Gastroesophageal sphincter (tissue), 4 donors: ENCODE data around the gene XPO6. TPM values are rescaled to one million over a fixed set of nuclear protein-coding genes. Genes with fewer than 3 reads are reported as not detected.

Experiments
- ATAC-seq: fragments of 150-250 bp; one replicate; pipeline ENCODE4 v1.9.1; 2016; ENCODE audit warnings: mild to moderate bottlenecking, moderate library complexity
- H3K27ac ChIP-seq, 4 donors: fragments of 200-600 bp; sonication (generic) in 3 of 4; 1 replicate in 3 of 4; 2 replicates in 1 of 4; pipeline ENCODE4 v1.5.1; 2016 to 2019
- H3K27me3 ChIP-seq: fragments of 200-600 bp; sonication (generic); one replicate; pipeline ENCODE4 v1.5.1; 2019
- H3K36me3 ChIP-seq, 2 donors: fragments of 200-600 bp; sonication (generic); one replicate each; pipeline ENCODE4 v1.5.1; 2019; ENCODE audit warnings: control low read depth in 1 of 2
- H3K4me1 ChIP-seq, 3 donors: fragments of 200-600 bp; sonication (generic); 1 replicate in 2 of 3; 2 replicates in 1 of 3; pipeline ENCODE4 v1.5.1; 2016 to 2019; ENCODE audit warnings: control low read depth in 2 of 3
- H3K4me3 ChIP-seq, 2 donors: fragments of 200-600 bp; sonication (generic); one replicate each; pipeline ENCODE4 v1.5.1; 2019; ENCODE audit warnings: mild to moderate bottlenecking in 1 of 2, moderate library complexity in 1 of 2
- H3K9me3 ChIP-seq, 3 donors: fragments of 200-600 bp; sonication (generic); one replicate each; pipeline ENCODE4 v1.5.1; 2017 to 2019; ENCODE audit warnings: control low read depth in 2 of 3
- EP300 ChIP-seq: sonication (generic); formaldehyde crosslinking; IDR thresholded peaks from one replicate; pipeline ENCODE4 v1.6.1; 2017; ENCODE audit warnings: antibody characterized with exemption, mild to moderate bottlenecking
- POLR2A ChIP-seq, 2 donors: fragments of 450-650 bp; IDR thresholded peaks; one replicate each; pipeline ENCODE4 v1.6.1; 2017; ENCODE audit warnings: antibody characterized with exemption in 2 of 2, mild to moderate bottlenecking in 2 of 2, moderate library complexity in 1 of 2
- POLR2AphosphoS5 ChIP-seq: sonication (generic); formaldehyde crosslinking; IDR thresholded peaks from one replicate; pipeline ENCODE4 v1.6.1; 2017; ENCODE audit warnings: antibody characterized with exemption
- WGBS, 2 donors: methylation state at CpG; one replicate each; pipeline ENCODE4 v1.1.5; 2018; ENCODE audit warnings: low coverage in 1 of 2; 5-methylcytosine and 5-hydroxymethylcytosine counted together
- total RNA-seq, 4 donors: library from RNA; depleted of rRNA; stranded (reverse); fragments of >200 nt; gene quantifications; one replicate each; pipeline ENCODE4 v1.1.0, GENCODE V29; 2016
- TF ChIP-seq, protein P1 (sequence below), 4 experiments: fragments of 200-600 bp in 2 of 4; fragments of 450-650 bp in 2 of 4; sonication (generic) in 1 of 4; IDR thresholded peaks; one replicate each; pipeline ENCODE4 v1.5.1; 2017 to 2019; ENCODE audit warnings: antibody characterized with exemption in 4 of 4, mild to moderate bottlenecking in 2 of 4, moderate library complexity in 2 of 4

The XPO6 gene
- total RNA-seq, 4 donors from 2014 or later: 35.3 to 80.2 (median 66.8) TPM

- H3K36me3 ChIP-seq: peaks cover 3 to 100% of the 10 kb centered on the region in 2 donors
- WGBS, 2 donors: 88 to 93% methylated on average over 5 to 9 of the region's 14 CpGs
- no peaks in the 10 kb centered on the region for H3K27me3 ChIP-seq
- TF ChIP-seq POLR2A (IDR thresholded peaks at IDR 0.05) (no peak), POLR2AphosphoS5 (no peak), EP300 (no peak)
- TF ChIP-seq, protein P1, sequence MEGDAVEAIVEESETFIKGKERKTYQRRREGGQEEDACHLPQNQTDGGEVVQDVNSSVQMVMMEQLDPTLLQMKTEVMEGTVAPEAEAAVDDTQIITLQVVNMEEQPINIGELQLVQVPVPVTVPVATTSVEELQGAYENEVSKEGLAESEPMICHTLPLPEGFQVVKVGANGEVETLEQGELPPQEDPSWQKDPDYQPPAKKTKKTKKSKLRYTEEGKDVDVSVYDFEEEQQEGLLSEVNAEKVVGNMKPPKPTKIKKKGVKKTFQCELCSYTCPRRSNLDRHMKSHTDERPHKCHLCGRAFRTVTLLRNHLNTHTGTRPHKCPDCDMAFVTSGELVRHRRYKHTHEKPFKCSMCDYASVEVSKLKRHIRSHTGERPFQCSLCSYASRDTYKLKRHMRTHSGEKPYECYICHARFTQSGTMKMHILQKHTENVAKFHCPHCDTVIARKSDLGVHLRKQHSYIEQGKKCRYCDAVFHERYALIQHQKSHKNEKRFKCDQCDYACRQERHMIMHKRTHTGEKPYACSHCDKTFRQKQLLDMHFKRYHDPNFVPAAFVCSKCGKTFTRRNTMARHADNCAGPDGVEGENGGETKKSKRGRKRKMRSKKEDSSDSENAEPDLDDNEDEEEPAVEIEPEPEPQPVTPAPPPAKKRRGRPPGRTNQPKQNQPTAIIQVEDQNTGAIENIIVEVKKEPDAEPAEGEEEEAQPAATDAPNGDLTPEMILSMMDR (IDR thresholded peaks at IDR 0.05): no peak
- no peaks in the 10 kb centered on the region for H3K4me1 ChIP-seq
- H3K27ac ChIP-seq: no peak overlapping the region
- ATAC-seq: no peak
- H3K9me3 ChIP-seq: no peaks in the 10 kb centered on the region
- H3K4me3 ChIP-seq: no peak overlapping the region
These were observed 108.1 kb downstream of the XPO6 start for GRCh38 chr16:28103516-28104170.

- ATAC-seq: no peak
- Histone ChIP-seq H3K4me3 (no peak overlapping the region), H3K4me1 (no peaks in the 10 kb centered on the region), H3K36me3 (peaks cover 3 to 100% of the 10 kb centered on the region in 2 donors), H3K27me3 (no peaks in the 10 kb centered on the region), H3K27ac (no peak overlapping the region), H3K9me3 (no peaks in the 10 kb centered on the region)
- 100% methylated on average over 1 to 2 of the region's 6 CpGs for WGBS, 2 donors
- TF ChIP-seq POLR2A (IDR thresholded peaks at IDR 0.05): no peak
- TF ChIP-seq, protein P1 (IDR thresholded peaks at IDR 0.05): no peak
These were observed 110.3 kb downstream of the XPO6 start for GRCh38 chr16:28101533-28101890.

- 94 to 96% methylated on average over 4 to 7 of the region's 14 CpGs for WGBS, 2 donors
- Histone ChIP-seq H3K9me3 (no peaks in the 10 kb centered on the region), H3K27me3 (no peaks in the 10 kb centered on the region), H3K36me3 (peaks cover 2 to 100% of the 10 kb centered on the region in 2 donors), H3K4me1 (no peaks in the 10 kb centered on the region), H3K27ac (no peak overlapping the region), H3K4me3 (no peak overlapping the region)
- no peak for TF ChIP-seq POLR2AphosphoS5
- TF ChIP-seq POLR2A (IDR thresholded peaks at IDR 0.05): no peak
- TF ChIP-seq, protein P1 (IDR thresholded peaks at IDR 0.05): no peak
- TF ChIP-seq EP300: no peak
- no peak for ATAC-seq
These were observed 110.8 kb downstream of the XPO6 start for GRCh38 chr16:28100810-28101532.

GRCh38 chr16:28098959-28099945 lies 112.5 kb downstream of the XPO6 start:
- ATAC-seq: no peak
- H3K27ac ChIP-seq: no peak overlapping the region
- H3K4me1 ChIP-seq: no peaks in the 10 kb centered on the region
- H3K4me3 ChIP-seq: no peak overlapping the region
- peaks cover 0 to 87% of the 10 kb centered on the region in 2 donors for H3K36me3 ChIP-seq
- H3K9me3 ChIP-seq: no peaks in the 10 kb centered on the region
- 74 to 100% methylated on average over 5 to 6 of the region's 20 CpGs for whole genome bisulfite sequencing, 2 donors
- TF ChIP-seq EP300: no peak
- no peak for TF ChIP-seq POLR2A (IDR thresholded peaks at IDR 0.05)
- no peaks in the 10 kb centered on the region for H3K27me3 ChIP-seq
